Jurkat, Clone E6-1 (cell line): Measurements from ENCODE around the gene PDZD2.

Source experiments
- DNase-seq: peaks from one replicate; pipeline ENCODE4 v3.0.0-alpha.2; 2011; ENCODE audit warnings: low read depth, low spot score
- H3K4me3 ChIP-seq: 2 replicates; pipeline ENCODE4 v1.5.1; 2011; ENCODE audit warnings: mild to moderate bottlenecking, low read length, control low read depth, moderate library complexity

Gene PDZD2

GRCh38 chr5:31632460-31632859 is 6.5 kb upstream of the PDZD2 start:
- no peak for DNase-seq
- H3K4me3 ChIP-seq, result no peak overlapping the region

- no peak overlapping the region for H3K4me3 ChIP-seq
- DNase-seq, result no peak
Measured at GRCh38 chr5:31635446-31635845, 3.5 kb upstream of the PDZD2 start.

GRCh38 chr5:31637851-31638250 is 1.1 kb upstream of the PDZD2 start:
- no peak for DNase-seq
- no peak overlapping the region for H3K4me3 ChIP-seq

GRCh38 chr5:31638345-31638744 is 586 bp upstream of the PDZD2 start:
- DNase-seq, result no peak
- peak overlapping the region; percentile 59 for H3K4me3 ChIP-seq

GRCh38 chr5:31639481-31640411 is 815 bp downstream of the PDZD2 start:
- peak overlapping the region; percentile 21 for H3K4me3 ChIP-seq
- no peak for DNase-seq

GRCh38 chr5:31640573-31640972 is 1.6 kb downstream of the PDZD2 start:
- H3K4me3 ChIP-seq, result no peak overlapping the region
- DNase-seq, result no peak

- no peak for DNase-seq
- H3K4me3 ChIP-seq, result no peak overlapping the region
Measured at GRCh38 chr5:31641059-31641458, 2.1 kb downstream of the PDZD2 start.

- H3K4me3 ChIP-seq, result no peak overlapping the region
- no peak for DNase-seq
Measured at GRCh38 chr5:31641575-31641974, 2.6 kb downstream of the PDZD2 start.

- no peak for DNase-seq
- H3K4me3 ChIP-seq, result no peak overlapping the region
Measured at GRCh38 chr5:31645420-31646081, 6.6 kb downstream of the PDZD2 start.

- DNase-seq, result no peak
- H3K4me3 ChIP-seq, result no peak overlapping the region
Measured at GRCh38 chr5:31648326-31648725, 9.4 kb downstream of the PDZD2 start.

GRCh38 chr5:31651241-31651640 is 12.3 kb downstream of the PDZD2 start:
- DNase-seq, result no peak

GRCh38 chr5:31655491-31655890 is 16.6 kb downstream of the PDZD2 start:
- no peak overlapping the region for H3K4me3 ChIP-seq
- no peak for DNase-seq

More at GRCh38 chr5:31651241-31651640, 12.3 kb downstream of the PDZD2 start:
- H3K4me3 ChIP-seq, result no peak overlapping the region

GRCh38 chr5:31656806-31657205 is 17.9 kb downstream of the PDZD2 start:
- no peak overlapping the region for H3K4me3 ChIP-seq
- no peak for DNase-seq

- no peak for DNase-seq
- no peak overlapping the region for H3K4me3 ChIP-seq
Measured at GRCh38 chr5:31657315-31657979, 18.5 kb downstream of the PDZD2 start.

- DNase-seq, result no peak
- no peak overlapping the region for H3K4me3 ChIP-seq
Measured at GRCh38 chr5:31661257-31661656, 22.3 kb downstream of the PDZD2 start.

GRCh38 chr5:31663519-31663918 is 24.6 kb downstream of the PDZD2 start:
- no peak for DNase-seq

GRCh38 chr5:31664566-31664965 is 25.6 kb downstream of the PDZD2 start:
- DNase-seq, result peak; percentile 41
- H3K4me3 ChIP-seq, result no peak overlapping the region

More at GRCh38 chr5:31663519-31663918, 24.6 kb downstream of the PDZD2 start:
- no peak overlapping the region for H3K4me3 ChIP-seq

GRCh38 chr5:31671339-31671741 is 32.4 kb downstream of the PDZD2 start:
- no peak overlapping the region for H3K4me3 ChIP-seq
- DNase-seq, result no peak

GRCh38 chr5:31674371-31674951 is 35.5 kb downstream of the PDZD2 start:
- H3K4me3 ChIP-seq, result no peak overlapping the region
- DNase-seq, result no peak

GRCh38 chr5:31675472-31675871 is 36.5 kb downstream of the PDZD2 start:
- no peak for DNase-seq

More at GRCh38 chr5:31675472-31675871, 36.5 kb downstream of the PDZD2 start:
- H3K4me3 ChIP-seq, result no peak overlapping the region
